D721Med (cell line): ENCODE measurements around the gene RGS18.

Source experiments
- DNase-seq: peaks from one replicate; pipeline ENCODE4 v3.0.0; 2011; ENCODE audit warnings: low spot score; ENCODE audit not compliant: insufficient read length
- FAIRE-seq: peaks from 2 replicates; lab custom pipeline; 2011; peaks lifted over from hg19 to GRCh38; lab: Jason Lieb, UNC
- CTCF ChIP-seq: IDR thresholded peaks from 2 replicates; pipeline ENCODE4 v1.5.1; 2012; ENCODE audit warnings: mild to moderate bottlenecking, control low read depth; ENCODE audit not compliant: insufficient read depth; ENCODE audit errors: missing control alignments

The RGS18 gene, protein sequence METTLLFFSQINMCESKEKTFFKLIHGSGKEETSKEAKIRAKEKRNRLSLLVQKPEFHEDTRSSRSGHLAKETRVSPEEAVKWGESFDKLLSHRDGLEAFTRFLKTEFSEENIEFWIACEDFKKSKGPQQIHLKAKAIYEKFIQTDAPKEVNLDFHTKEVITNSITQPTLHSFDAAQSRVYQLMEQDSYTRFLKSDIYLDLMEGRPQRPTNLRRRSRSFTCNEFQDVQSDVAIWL

DNA sequence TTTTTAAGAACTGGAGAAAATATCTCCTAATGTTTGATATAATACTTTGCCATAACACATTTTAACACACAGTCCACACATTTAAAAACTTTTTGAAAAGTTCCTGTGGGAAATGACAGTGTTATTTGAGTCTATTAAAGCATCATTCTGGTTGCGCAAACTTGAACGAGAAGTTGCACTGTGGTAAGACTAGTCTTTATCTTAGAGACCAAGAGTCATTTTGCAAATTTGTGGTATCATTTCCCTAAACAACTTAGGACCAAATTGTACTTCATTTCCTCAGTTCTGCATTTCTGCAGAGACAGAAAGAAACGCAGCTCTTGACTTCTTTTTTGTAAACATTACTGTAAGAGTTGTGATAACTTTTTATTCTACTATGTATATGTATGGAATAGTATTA is at the start of gene RGS18:
Gene RGS18, plus strand, starts transcription at position 282 of the 400 bp plus-strand sequence. CDS start 176 bp downstream, outside the sequence.
- DNase-seq = no peak
- FAIRE-seq = peak; percentile 46
- no peak for TF ChIP-seq CTCF

DNA sequence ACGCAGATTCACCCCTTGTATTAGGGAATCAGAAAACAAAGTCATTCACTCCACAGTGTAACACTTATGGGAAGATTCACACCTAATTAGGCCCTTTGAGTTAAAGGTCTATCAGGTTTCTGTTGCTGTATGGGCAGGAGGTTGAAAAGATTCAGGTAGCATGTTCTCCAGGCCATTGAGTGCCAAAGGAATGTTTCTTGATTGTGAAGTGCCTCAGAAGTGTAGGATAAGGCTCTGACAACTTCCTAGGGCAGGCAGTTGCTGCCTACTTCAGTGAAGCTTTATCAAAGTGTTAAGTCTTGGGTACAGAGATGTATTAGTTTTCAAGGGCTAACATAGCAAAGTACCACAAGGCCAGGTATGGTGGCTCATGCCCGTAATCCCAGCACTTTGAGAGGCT is 48.7 kb upstream of the RGS18 start:
- no peak for TF ChIP-seq CTCF
- no peak for FAIRE-seq
- no peak for DNase-seq

DNA sequence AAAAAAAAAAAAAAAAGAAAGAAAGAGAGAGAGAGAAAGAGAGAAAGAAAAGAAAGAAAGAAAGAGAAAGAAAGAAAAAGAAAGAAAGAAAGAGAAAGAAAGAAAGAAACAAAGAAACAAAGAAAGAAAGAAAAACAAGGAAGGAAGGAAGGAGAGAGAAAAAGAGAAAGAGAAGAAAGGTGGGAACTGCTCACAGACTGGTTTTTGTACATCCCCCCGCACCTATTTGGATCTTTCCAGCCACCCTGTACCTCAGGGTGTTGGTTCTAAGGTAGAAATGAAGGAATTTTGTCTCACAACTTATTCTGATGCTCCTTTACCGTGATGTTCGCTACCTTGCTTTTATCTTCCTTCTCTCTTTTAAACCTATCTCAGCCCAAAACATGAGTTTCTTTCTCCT is 43.3 kb upstream of the RGS18 start:
- no peak for TF ChIP-seq CTCF
- DNase-seq = no peak
- no peak for FAIRE-seq

- no peak for FAIRE-seq
- no peak for DNase-seq
- no peak for TF ChIP-seq CTCF
Measured at GRCh38 chr1:192118881-192119405, 39.3 kb upstream of the RGS18 start.

DNA sequence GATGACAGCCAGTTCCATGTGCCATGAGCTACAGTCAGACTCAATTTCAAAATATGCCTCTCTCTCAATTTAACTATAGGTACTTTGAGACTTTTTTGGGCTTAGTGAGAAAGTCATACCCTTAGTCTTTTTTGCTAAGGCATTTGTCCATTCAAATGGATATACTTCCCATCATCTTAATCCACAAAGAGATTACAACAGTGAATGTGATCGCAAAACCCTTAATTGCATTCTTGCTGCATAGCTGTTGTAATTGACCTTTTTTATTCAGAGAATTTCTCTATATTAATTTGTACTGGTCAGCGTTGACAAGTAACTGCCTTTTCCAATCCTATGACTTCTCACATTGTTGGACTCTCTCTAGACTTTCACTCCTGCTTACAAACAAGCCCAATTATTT is 38.6 kb upstream of the RGS18 start:
- TF ChIP-seq CTCF = no peak
- DNase-seq (no peak), FAIRE-seq (no peak)

DNA sequence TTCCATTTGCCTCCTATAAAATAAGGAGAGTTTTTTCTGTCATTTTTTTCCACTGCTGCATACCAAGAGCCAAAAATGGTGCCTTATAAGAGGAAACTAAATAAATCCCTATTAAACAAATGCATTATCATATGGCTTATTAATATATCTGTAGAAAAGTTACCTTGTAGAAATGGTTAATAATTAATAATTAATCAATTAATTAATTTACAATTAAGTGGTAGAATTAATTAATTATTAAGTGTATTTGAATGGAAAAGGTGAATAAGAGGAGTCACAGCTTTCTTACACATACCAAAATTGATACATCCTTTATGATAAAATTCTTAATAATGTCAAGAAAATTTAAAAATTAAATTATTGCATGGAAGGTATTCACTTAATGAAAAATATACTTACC is 35.6 kb upstream of the RGS18 start:
- no peak for TF ChIP-seq CTCF
- DNase-seq (no peak), FAIRE-seq (no peak)

- FAIRE-seq (no peak), DNase-seq (no peak)
- no peak for TF ChIP-seq CTCF
Measured at GRCh38 chr1:192123212-192123611, 35.0 kb upstream of the RGS18 start.
